Peyer's patch (tissue), 4 donors: ENCODE measurements around the gene RPL3. TPM values are rescaled to one million over a fixed set of nuclear protein-coding genes. Genes with fewer than 3 reads are reported as not detected.

Source experiments
- DNase-seq, 3 donors: peaks; one replicate each; pipeline ENCODE4 v3.0.0-alpha.2; 2017 to 2019
- H3K27ac ChIP-seq, 4 donors: fragments of 200-600 bp; sonication (generic); one replicate each; pipeline ENCODE4 v1.5.1; 2016 to 2019
- H3K27me3 ChIP-seq, 2 donors: fragments of 200-600 bp; sonication (generic); one replicate each; pipeline ENCODE4 v1.5.1; 2019
- H3K36me3 ChIP-seq, 3 donors: fragments of 200-600 bp; sonication (generic); one replicate each; pipeline ENCODE4 v1.5.1; 2016 to 2019
- H3K4me1 ChIP-seq, 4 donors: fragments of 200-600 bp; sonication (generic); one replicate each; pipeline ENCODE4 v1.5.1; 2016 to 2019
- H3K4me3 ChIP-seq, 4 donors: fragments of 200-600 bp; sonication (generic); 1 replicate in 3 of 4; 2 replicates in 1 of 4; pipeline ENCODE4 v1.5.1; 2016 to 2019; ENCODE audit warnings: mild to moderate bottlenecking in 1 of 4
- H3K9me3 ChIP-seq, 4 donors: fragments of 200-600 bp; sonication (generic); one replicate each; pipeline ENCODE4 v1.5.1; 2016 to 2019; ENCODE audit warnings: mild to moderate bottlenecking in 1 of 4
- CTCF ChIP-seq, 6 experiments: fragments of 450-650 bp in 4 of 6; fragments of 200-600 bp in 2 of 6; sonication (generic) in 1 of 6; IDR thresholded peaks; one replicate each; pipeline ENCODE4 v1.5.1; 2017 to 2019; ENCODE audit warnings: antibody characterized with exemption in 6 of 6, mild to moderate bottlenecking in 3 of 6, moderate library complexity in 1 of 6
- POLR2A ChIP-seq, 2 donors: fragments of 450-650 bp; IDR thresholded peaks; one replicate each; pipeline ENCODE4 v1.5.1; 2017; ENCODE audit warnings: antibody characterized with exemption in 2 of 2, mild to moderate bottlenecking in 2 of 2, moderate library complexity in 2 of 2
- small RNA-seq, 2 donors: library from RNA; depleted of rRNA; stranded (forward); fragments of <200 nt; gene quantifications; one replicate each; pipeline ENCODE3, GENCODE V24; 2016
- total RNA-seq, 4 donors: library from RNA; depleted of rRNA; stranded (reverse); fragments of >200 nt; gene quantifications; one replicate each; pipeline ENCODE4 v1.1.0, GENCODE V29; 2016

The RPL3 gene
- total RNA-seq, 4 donors from 2014 or later = 736 to 1,914 (median 1,266) TPM

GRCh38 chr22:39264349-39265038 lies 54.9 kb downstream of the RPL3 start:
- Histone ChIP-seq H3K9me3 (peaks cover 0 to 10% (median 4%) of the 10 kb centered on the region in 4 donors), H3K27ac (peak overlapping the region in 1 of 4 donors; percentile 30), H3K27me3 (no peaks in the 10 kb centered on the region), H3K4me3 (no peak overlapping the region), H3K36me3 (no peaks in the 10 kb centered on the region), H3K4me1 (no peaks in the 10 kb centered on the region)
- TF ChIP-seq POLR2A (IDR thresholded peaks at IDR 0.05) (no peak), CTCF (IDR thresholded peaks at IDR 0.05) (no peak)
- peak in 1 of 3 donors; percentile 69 for DNase-seq

- peaks cover 0 to 10% (median 4%) of the 10 kb centered on the region in 4 donors for H3K9me3 ChIP-seq
These were observed 55.6 kb downstream of the RPL3 start for GRCh38 chr22:39263626-39264348.

More at GRCh38 chr22:39263626-39264348, 55.6 kb downstream of the RPL3 start:
- H3K27me3 ChIP-seq = no peaks in the 10 kb centered on the region
- TF ChIP-seq CTCF (IDR thresholded peaks at IDR 0.05) (no peak), POLR2A (IDR thresholded peaks at IDR 0.05) (no peak)
- peak overlapping the region in 1 of 4 donors; percentile 30 for H3K27ac ChIP-seq
- no peaks in the 10 kb centered on the region for H3K36me3 ChIP-seq
- H3K4me3 ChIP-seq = no peak overlapping the region
- no peaks in the 10 kb centered on the region for H3K4me1 ChIP-seq
- no peak for DNase-seq

Small RNA genes lying within 50 kb of the gene (small RNA-seq; reads per million reads assigned to genes)
- gene SNORD43 (0 reads per million in 2 donors), gene SNORD83A (4,598 to 8,790 reads per million in 2 donors), gene SNORD83B (0 reads per million in 2 donors)

Other genes starting within 250 kb of the RPL3 start
- gene APOBEC3G, start 242.3 kb downstream of the RPL3 start, total RNA-seq = 1 to 10 TPM; 2.1 to 8.3 (median 4.7) TPM
- not detected for gene APOBEC3H, start 222.4 kb downstream of the RPL3 start, total RNA-seq
- gene CBX7, start 166.9 kb downstream of the RPL3 start, total RNA-seq = 10 to 100 TPM; 41.2 to 58.6 (median 53.2) TPM
- gene PDGFB, start 74.6 kb downstream of the RPL3 start, total RNA-seq = 10 to 100 TPM in 1 of 4 donors, 1 to 10 TPM in 3; 1.8 to 10.7 (median 3.8) TPM
- gene SYNGR1, start 30.4 kb upstream of the RPL3 start, total RNA-seq = 10 to 100 TPM in 1 of 4 donors, 1 to 10 TPM in 2, under 1 TPM in 1; 0.35 to 22.3 (median 2.5) TPM
- gene TAB1, start 80.2 kb upstream of the RPL3 start, total RNA-seq = 10 to 100 TPM; 15.6 to 74.3 (median 23.4) TPM
- gene MGAT3, start 137.4 kb upstream of the RPL3 start, total RNA-seq = 10 to 100 TPM in 3 of 4 donors, 1 to 10 TPM in 1; 5.0 to 53.7 (median 49.6) TPM
- 10 to 100 TPM; 16.5 to 51.0 (median 41.3) TPM for gene MIEF1, start 182.7 kb upstream of the RPL3 start, total RNA-seq
- 100 to 1,000 TPM; 222 to 550 (median 280) TPM for gene ATF4, start 200.9 kb upstream of the RPL3 start, total RNA-seq
- 100 to 1,000 TPM in 1 of 4 donors, 10 to 100 TPM in 3; 59.4 to 132 (median 93.7) TPM for gene RPS19BP1, start 213.1 kb upstream of the RPL3 start, total RNA-seq